ENCODE results near the gene DHRS1.

- TF ChIP-seq EZH2 (IDR thresholded peaks at IDR 0.05) (no peak), CTCF (IDR thresholded peaks at IDR 0.05 in 2 of 3, conservative IDR thresholded peaks at IDR 0.05 in 1 of 3; ENCODE audit: borderline replicate concordance in 1 of 3, insufficient read depth in 1 of 3, low read depth in 2 of 3, low read length in 2 of 3) (no peak), MAX (IDR thresholded peaks at IDR 0.05) (no peak), POLR2A (IDR thresholded peaks at IDR 0.05; ENCODE audit: borderline replicate concordance, extremely low read depth, insufficient read depth, insufficient read length) (no peak)
These were observed 49.2 kb downstream of the DHRS1 start for GRCh38 chr14:24250354-24250753.

All from HCT116 (cell line).